A549 (cell line): ENCODE data around the gene GTPBP2.

Source experiments
- EP300 ChIP-seq, 2 experiments: fragments of >200 bp; sonication (Bioruptor Twin); formaldehyde crosslinking; IDR thresholded peaks; 2 replicates in 1 of 2; 3 replicates in 1 of 2; pipeline ENCODE4 v1.6.1; 2016 to 2017
- KDM1A ChIP-seq: fragments of 200-600 bp; sonication (generic); IDR thresholded peaks from 2 replicates; pipeline ENCODE4 v1.6.1; 2016; ENCODE audit warnings: low read depth, mild to moderate bottlenecking
- PBX3 ChIP-seq: IDR thresholded peaks from 2 replicates; pipeline ENCODE4 v1.6.1; 2012
- POLR2A ChIP-seq: IDR thresholded peaks from 2 replicates; pipeline ENCODE4 v1.6.1; 2012; ENCODE audit warnings: mild to moderate bottlenecking, low read length
- USF2 ChIP-seq: fragments of 450-650 bp; IDR thresholded peaks from 2 replicates; pipeline ENCODE4 v1.6.1; 2014; ENCODE audit warnings: antibody characterized with exemption
- ZSCAN20 ChIP-seq: fragments of 250-450 bp; sonication (Bioruptor Pico); IDR thresholded peaks from 2 replicates; pipeline ENCODE4 v1.8.0; 2022; ENCODE audit warnings: mild to moderate bottlenecking, moderate library complexity

GRCh38 chr6:43621078-43621835, 7.8 kb downstream of the GTPBP2 start:
- no peak for TF ChIP-seq KDM1A
- TF ChIP-seq ZSCAN20 (CRISPR knock-in tag), result no peak
- no peak for TF ChIP-seq POLR2A
- TF ChIP-seq USF2, result no peak
- no peak for TF ChIP-seq EP300 (IDR thresholded peaks at IDR 0.05)
- TF ChIP-seq PBX3, result no peak
